ENCODE data around the gene TP53INP2. TPM values are rescaled to one million over a fixed set of nuclear protein-coding genes. Genes with fewer than 3 reads are reported as not detected.
"Not testable (repeated sequence)": the region's sequence is repeated elsewhere in the genome, so short reads cannot be mapped to it uniquely, and the experiment has no call there.

Gene TP53INP2
- total RNA-seq: 146 TPM
- long read RNA-seq, full-length matches to known transcripts: 1 of 115 reads
- long read RNA-seq, partial matches to known transcripts: 108 of 115 reads
- long read RNA-seq, other reads (novel, unspliced or antisense): 6 of 115 reads

- ATAC-seq: peak; percentile 82
- intact Hi-C loops (cut with micrococcal nuclease): loop anchor here (10.0 kb wide), 1 partner anchor 170 kb away; no protein-coding TSS in a partner anchor
- DNase-seq: peak; percentile 97
These were observed at the start of gene TP53INP2 for GRCh38 chr20:34704177-34705007. TP53INP2 (plus strand) TSS chr20:34704344; CDS start chr20:34708740, 4,396 bp downstream.

GRCh38 chr20:34658654-34659053, 45.5 kb upstream of the TP53INP2 start:
- DNase-seq; intact Hi-C loops (cut with micrococcal nuclease); ATAC-seq: not testable (repeated sequence)

DNA sequence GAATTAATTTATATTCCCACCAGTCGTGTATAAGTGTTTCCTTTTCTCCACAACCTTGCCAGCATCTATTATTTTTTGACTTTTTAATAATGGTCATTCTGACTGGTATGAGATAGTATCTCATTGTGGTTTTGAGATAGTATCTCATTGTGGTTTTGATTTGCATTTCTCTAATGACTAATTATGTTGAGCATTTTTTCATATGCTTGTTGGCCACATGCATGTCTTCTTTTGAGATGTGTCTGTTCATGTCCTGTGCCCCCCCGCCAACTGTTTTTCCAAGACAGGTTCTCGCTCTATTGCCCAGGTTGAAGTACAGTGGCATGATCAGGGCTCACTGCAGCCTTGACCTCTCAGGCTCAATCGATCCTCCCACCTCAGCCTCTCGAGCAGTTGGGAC, 42.3 kb upstream of the TP53INP2 start:
- ATAC-seq; DNase-seq; intact Hi-C loops (cut with micrococcal nuclease): not testable (repeated sequence)

- ATAC-seq (no peak), DNase-seq (no peak)
- intact Hi-C loops (cut with micrococcal nuclease): no loop called here
These were observed 40.8 kb upstream of the TP53INP2 start for GRCh38 chr20:34663213-34663943.

- intact Hi-C loops (cut with micrococcal nuclease); ATAC-seq; DNase-seq: not testable (repeated sequence)
These were observed 39.4 kb upstream of the TP53INP2 start for GRCh38 chr20:34664751-34665150.

- no peak for ATAC-seq
These were observed 35.0 kb upstream of the TP53INP2 start for GRCh38 chr20:34669094-34669493.

GRCh38 chr20:34673412-34673811, 30.7 kb upstream of the TP53INP2 start:
- ATAC-seq (no peak), DNase-seq (no peak)
- intact Hi-C loops (cut with micrococcal nuclease): no loop called here

More at GRCh38 chr20:34669094-34669493, 35.0 kb upstream of the TP53INP2 start:
- intact Hi-C loops (cut with micrococcal nuclease): no loop called here
- DNase-seq: no peak

DNA sequence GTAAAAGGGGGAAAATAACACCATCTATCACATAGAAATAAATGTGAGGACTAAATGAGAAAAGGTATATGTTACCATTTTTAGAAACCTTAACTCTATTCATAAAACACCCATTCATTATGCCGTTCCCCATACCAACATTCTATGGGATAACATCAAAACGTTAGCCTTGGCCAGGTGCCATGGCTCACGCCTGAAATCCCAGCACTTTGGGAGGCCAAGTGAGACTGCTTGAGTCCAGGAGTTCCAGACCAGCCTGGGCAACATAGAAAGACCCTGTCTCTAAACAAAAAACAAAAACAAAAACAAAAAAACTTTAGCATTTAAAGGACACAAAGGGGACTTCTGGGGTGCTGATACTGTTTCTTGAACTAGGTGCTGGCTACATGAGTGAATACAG, 28.6 kb upstream of the TP53INP2 start:
- ATAC-seq: no peak
- no peak for DNase-seq
- intact Hi-C loops (cut with micrococcal nuclease): no loop called here

DNA sequence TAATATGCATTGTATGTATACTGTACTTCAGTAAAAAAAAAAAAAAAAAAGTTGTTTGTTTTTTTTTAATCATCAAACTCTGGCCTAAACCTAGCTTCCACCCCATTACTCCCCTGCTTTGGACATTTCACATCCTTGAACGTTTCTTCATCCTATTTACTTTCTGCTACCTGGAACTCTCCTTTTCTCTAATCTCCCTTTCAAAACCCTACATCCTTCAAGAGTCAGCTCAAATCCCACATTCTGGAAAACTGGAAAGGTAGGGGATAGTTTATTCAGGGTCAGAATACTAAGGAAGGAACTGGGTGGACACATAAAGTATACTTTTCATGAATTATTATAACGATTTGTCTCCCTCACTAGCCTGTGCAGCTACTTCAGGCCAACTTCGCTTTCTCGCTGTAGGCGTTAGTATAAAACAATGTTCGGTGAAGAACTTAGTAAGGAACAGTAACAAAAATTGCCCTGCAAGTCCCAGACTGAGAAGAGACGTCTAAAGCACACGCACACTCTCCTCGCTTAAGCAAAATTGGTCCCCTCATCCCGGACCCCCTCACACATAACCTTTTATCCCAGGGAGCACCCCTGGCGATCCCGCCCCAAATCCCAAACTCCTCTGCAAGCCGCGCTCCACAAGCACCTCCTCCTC, 28.0 kb upstream of the TP53INP2 start:
- intact Hi-C loops (cut with micrococcal nuclease): no loop called here

DNA sequence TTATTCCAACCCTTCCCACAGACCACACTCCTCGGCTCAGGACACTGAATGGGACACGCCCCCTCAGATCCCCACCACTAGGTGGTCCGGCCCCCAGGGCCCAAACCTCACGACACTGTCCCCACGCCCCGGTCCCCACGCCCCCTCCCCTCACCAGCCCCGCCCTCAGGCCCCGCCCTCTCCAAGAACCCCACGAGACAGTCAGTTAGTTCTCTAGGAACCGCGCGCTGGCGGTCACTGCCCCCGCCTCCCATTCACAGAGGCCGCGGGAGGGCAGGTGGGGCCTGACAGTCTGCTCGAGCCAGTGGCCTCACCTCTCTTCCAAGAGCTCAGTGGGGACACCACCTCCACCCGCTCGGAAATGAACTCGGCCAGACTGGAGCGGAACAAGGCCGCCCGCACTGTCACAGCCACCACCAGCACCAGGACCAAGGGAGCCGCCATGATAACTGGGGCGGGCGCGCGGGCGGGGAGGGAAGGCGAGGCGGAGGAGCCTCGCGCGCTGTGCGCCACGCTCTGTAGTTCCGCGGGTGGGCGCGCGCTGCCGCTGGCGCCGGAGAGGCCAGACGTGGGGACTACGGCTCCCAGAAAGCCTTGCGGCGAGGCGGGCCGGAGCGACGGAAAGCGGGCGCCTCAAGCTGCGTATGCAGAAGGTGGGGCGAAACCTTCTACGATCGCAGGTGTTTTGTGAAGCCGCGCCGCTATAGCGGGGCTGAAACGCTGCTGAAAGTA, 27.3 kb upstream of the TP53INP2 start, which contains the start of gene PIGU:
TSS of gene PIGU (minus strand) at position 451 of the 732 bp plus-strand sequence. CDS start at position 444, 7 bp downstream.
- intact Hi-C loops (cut with micrococcal nuclease): no loop called here
- peak; percentile 98 for DNase-seq
- ATAC-seq: peak; percentile 99

More for the DNA sequence above, 28.0 kb upstream of the TP53INP2 start:
- ATAC-seq (no peak), DNase-seq (no peak)

- intact Hi-C loops (cut with micrococcal nuclease): no loop called here
- no peak for DNase-seq
- no peak for ATAC-seq
These were observed 23.5 kb upstream of the TP53INP2 start for GRCh38 chr20:34680586-34681175.

DNA sequence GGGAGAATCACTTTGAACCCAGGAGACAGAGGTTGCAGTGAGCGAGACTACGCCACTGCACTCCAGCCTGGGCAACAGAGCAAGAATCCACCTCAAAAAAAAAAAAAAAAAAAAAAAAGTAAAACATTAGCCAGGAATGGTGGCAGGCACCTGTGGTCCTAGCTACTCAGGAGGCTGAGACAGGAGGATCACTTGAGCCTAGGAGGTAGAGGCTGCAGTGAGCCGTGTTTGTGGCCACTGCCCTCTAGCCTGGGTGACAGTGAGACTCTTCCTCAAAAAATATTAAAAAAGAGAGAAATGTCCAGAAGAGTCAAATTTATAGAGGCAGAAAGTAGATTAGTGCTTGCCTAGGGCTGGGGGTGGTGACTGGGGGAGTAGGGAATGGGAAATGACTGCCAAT, 20.5 kb upstream of the TP53INP2 start:
- DNase-seq (no peak), ATAC-seq (no peak)
- intact Hi-C loops (cut with micrococcal nuclease): no loop called here

GRCh38 chr20:34689486-34689885, 14.7 kb upstream of the TP53INP2 start:
- no peak for DNase-seq
- intact Hi-C loops (cut with micrococcal nuclease): no loop called here
- no peak for ATAC-seq

DNA sequence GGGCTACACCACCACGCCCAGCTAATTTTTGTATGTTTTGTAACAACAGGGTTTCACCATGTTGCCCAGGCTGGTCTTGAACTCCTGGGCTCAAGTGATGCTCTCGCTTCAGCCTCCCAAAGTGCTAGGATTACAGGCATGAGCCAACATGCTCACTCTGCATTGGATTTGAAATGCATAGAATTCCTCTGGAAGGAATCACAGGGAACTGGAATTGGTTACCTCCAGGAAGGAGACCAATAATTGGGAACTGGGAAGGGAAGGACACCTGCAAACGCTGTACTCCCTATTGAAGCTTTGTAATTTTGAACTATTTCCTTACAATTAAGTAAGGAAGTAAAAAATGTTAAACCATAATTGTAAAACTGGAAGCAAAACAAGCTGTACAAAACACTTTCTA, 12.3 kb upstream of the TP53INP2 start:
- no peak for ATAC-seq
- DNase-seq: no peak
- intact Hi-C loops (cut with micrococcal nuclease): no loop called here

- ATAC-seq (peak; percentile 89), DNase-seq (peak; percentile 41)
- intact Hi-C loops (cut with micrococcal nuclease): no loop called here
These were observed 10.7 kb upstream of the TP53INP2 start for GRCh38 chr20:34693414-34693813.

DNA sequence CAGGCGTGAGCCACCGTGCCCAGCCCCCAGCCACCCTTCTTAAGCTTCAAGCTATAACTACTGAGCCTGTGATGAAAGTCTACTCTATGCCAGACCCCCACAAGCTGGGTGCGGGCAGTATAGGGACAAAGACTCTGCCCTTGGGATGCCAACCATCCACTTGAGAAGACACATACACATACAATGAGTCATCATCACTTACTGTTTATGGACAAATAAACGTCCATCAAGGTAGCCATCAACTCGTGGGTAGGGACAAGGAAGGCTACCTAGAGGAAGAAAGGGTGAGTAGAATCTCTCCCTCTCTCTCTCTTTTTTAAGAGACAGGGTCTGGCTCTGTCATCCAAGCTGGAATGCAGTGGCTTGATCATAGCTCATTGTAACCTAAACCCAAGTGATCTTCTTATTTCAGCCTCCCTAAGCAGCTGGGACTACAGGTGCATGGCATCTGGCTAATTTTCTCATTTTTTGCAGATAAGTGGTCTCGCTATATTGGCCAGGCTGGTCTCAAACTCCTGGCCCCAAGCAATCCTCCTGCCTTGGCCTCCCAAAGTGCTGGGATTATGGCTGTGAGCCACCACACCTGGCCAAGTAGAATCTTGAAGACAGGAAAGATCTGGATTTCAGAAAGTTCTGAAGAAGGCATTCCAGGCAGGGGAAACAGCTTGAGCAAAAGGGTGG, 2.6 kb upstream of the TP53INP2 start:
- DNase-seq (no peak), ATAC-seq (no peak)
- intact Hi-C loops (cut with micrococcal nuclease): loop anchor here (10.0 kb wide), 1 partner anchor 167 kb away; no protein-coding TSS in a partner anchor

DNA sequence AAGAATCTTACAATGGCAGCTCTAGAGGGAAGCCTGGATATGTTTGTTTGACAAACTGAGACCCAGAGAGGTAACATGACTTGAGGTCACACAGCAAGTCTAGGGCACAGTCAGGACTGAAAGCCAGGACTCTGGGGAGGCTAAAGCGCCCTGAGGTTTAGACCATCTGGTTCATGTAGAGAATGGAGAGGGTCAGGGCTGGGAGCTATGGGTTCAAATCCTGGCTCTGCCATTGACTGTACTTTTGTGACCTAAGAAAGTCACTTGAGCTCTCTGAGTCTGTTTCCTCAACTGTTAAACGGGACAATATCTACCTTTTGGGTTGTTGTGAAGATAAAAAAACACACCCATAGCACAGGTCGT, 1.1 kb upstream of the TP53INP2 start:
- DNase-seq (no peak), ATAC-seq (no peak)
- intact Hi-C loops (cut with micrococcal nuclease): loop anchor here (10.0 kb wide), 1 partner anchor 168 kb away; no protein-coding TSS in a partner anchor
